ENCODE results near the gene ANK3. TPM values are rescaled to one million over a fixed set of nuclear protein-coding genes. Genes with fewer than 3 reads are reported as not detected.

The ANK3 gene
- total and polyA plus RNA-seq, 2 donors (not counting 1 experiment from before 2014, with no cell fraction given), result 0.50 to 0.79 TPM

- Histone ChIP-seq H2AFZ (ENCODE audit: low read length) (peak overlapping the region; percentile 12), H3K4me1 (ENCODE audit: control insufficient read depth, extremely low read depth, insufficient read depth, low read length) (peaks cover 2% of the 10 kb centered on the region), H4K20me1 (ENCODE audit: control insufficient read depth, extremely low read depth, insufficient read depth, low read length) (no peaks in the 10 kb centered on the region), H3K9me3 (ENCODE audit: control insufficient read depth, insufficient read depth, low read depth, low read length) (no peaks in the 10 kb centered on the region), H3K4me2 (ENCODE audit: extremely low read depth, insufficient read depth, low read length) (no peak overlapping the region), H3K4me3 (replicated peaks in 1 of 4; ENCODE audit: control extremely low read depth in 1 of 4, insufficient read depth in 1 of 4, low read depth in 3 of 4, low read length in 4 of 4) (no peak overlapping the region), H3K9ac (ENCODE audit: insufficient read depth, low read length) (no peak overlapping the region), H3K36me3 (ENCODE audit: control insufficient read depth, insufficient read depth, low read length) (no peaks in the 10 kb centered on the region), H3K79me2 (ENCODE audit: control insufficient read depth, insufficient read depth, low read length) (no peaks in the 10 kb centered on the region), H3K27me3 (ENCODE audit: control insufficient read depth, insufficient read depth, low read length) (no peaks in the 10 kb centered on the region), H3K27ac (ENCODE audit: insufficient read depth, low read length) (no peak overlapping the region)
- TF ChIP-seq EZH2 (IDR thresholded peaks at IDR 0.05; ENCODE audit: low read length, missing control alignments) (no peak), CTCF (conservative IDR thresholded peaks at IDR 0.05 in 1 of 2, IDR thresholded peaks at IDR 0.05 in 1 of 2; ENCODE audit: low read depth in 1 of 2, low read length in 2 of 2) (no peak)
- DNase-seq (ENCODE audit: low read depth in 2 of 2), result peak; percentile 14 to 68
Measured at GRCh38 chr10:60350400-60350799, 39.3 kb downstream of the ANK3 start.

GRCh38 chr10:60349426-60349825 is 40.2 kb downstream of the ANK3 start:
- peak in 1 of 2 donors; percentile 28 for DNase-seq (ENCODE audit: low read depth in 2 of 2)

GRCh38 chr10:60348982-60349381 is 40.7 kb downstream of the ANK3 start:
- no peaks in the 10 kb centered on the region for H3K9me3 ChIP-seq (ENCODE audit: control insufficient read depth, insufficient read depth, low read depth, low read length)
- H3K36me3 ChIP-seq (ENCODE audit: control insufficient read depth, insufficient read depth, low read length), result no peaks in the 10 kb centered on the region
- no peak for TF ChIP-seq EZH2 (IDR thresholded peaks at IDR 0.05; ENCODE audit: low read length, missing control alignments)
- no peak for TF ChIP-seq CTCF (conservative IDR thresholded peaks at IDR 0.05 in 1 of 2, IDR thresholded peaks at IDR 0.05 in 1 of 2; ENCODE audit: low read depth in 1 of 2, low read length in 2 of 2)
- H3K4me1 ChIP-seq (ENCODE audit: control insufficient read depth, extremely low read depth, insufficient read depth, low read length), result peaks cover 2% of the 10 kb centered on the region
- H3K27ac ChIP-seq (ENCODE audit: insufficient read depth, low read length), result no peak overlapping the region
- peak; percentile 54 to 56 for DNase-seq (ENCODE audit: low read depth in 2 of 2)
- H3K9ac ChIP-seq (ENCODE audit: insufficient read depth, low read length), result no peak overlapping the region
- H3K79me2 ChIP-seq (ENCODE audit: control insufficient read depth, insufficient read depth, low read length), result no peaks in the 10 kb centered on the region
- H3K4me3 ChIP-seq (replicated peaks in 1 of 4; ENCODE audit: control extremely low read depth in 1 of 4, insufficient read depth in 1 of 4, low read depth in 3 of 4, low read length in 4 of 4), result no peak overlapping the region
- no peak overlapping the region for H2AFZ ChIP-seq (ENCODE audit: low read length)
- no peaks in the 10 kb centered on the region for H3K27me3 ChIP-seq (ENCODE audit: control insufficient read depth, insufficient read depth, low read length)
- H3K4me2 ChIP-seq (ENCODE audit: extremely low read depth, insufficient read depth, low read length), result no peak overlapping the region
- no peaks in the 10 kb centered on the region for H4K20me1 ChIP-seq (ENCODE audit: control insufficient read depth, extremely low read depth, insufficient read depth, low read length)

More at GRCh38 chr10:60349426-60349825, 40.2 kb downstream of the ANK3 start:
- Histone ChIP-seq H4K20me1 (ENCODE audit: control insufficient read depth, extremely low read depth, insufficient read depth, low read length) (no peaks in the 10 kb centered on the region), H3K79me2 (ENCODE audit: control insufficient read depth, insufficient read depth, low read length) (no peaks in the 10 kb centered on the region), H3K36me3 (ENCODE audit: control insufficient read depth, insufficient read depth, low read length) (no peaks in the 10 kb centered on the region), H3K9me3 (ENCODE audit: control insufficient read depth, insufficient read depth, low read depth, low read length) (no peaks in the 10 kb centered on the region), H3K4me2 (ENCODE audit: extremely low read depth, insufficient read depth, low read length) (no peak overlapping the region), H3K4me1 (ENCODE audit: control insufficient read depth, extremely low read depth, insufficient read depth, low read length) (peaks cover 2% of the 10 kb centered on the region), H2AFZ (ENCODE audit: low read length) (no peak overlapping the region), H3K9ac (ENCODE audit: insufficient read depth, low read length) (no peak overlapping the region), H3K27ac (ENCODE audit: insufficient read depth, low read length) (no peak overlapping the region), H3K4me3 (replicated peaks in 1 of 4; ENCODE audit: control extremely low read depth in 1 of 4, insufficient read depth in 1 of 4, low read depth in 3 of 4, low read length in 4 of 4) (no peak overlapping the region), H3K27me3 (ENCODE audit: control insufficient read depth, insufficient read depth, low read length) (no peaks in the 10 kb centered on the region)
- no peak for TF ChIP-seq EZH2 (IDR thresholded peaks at IDR 0.05; ENCODE audit: low read length, missing control alignments)

All from fibroblast of lung (primary cell).